ENCODE data around the gene ECT2L. TPM values are rescaled to one million over a fixed set of nuclear protein-coding genes. Genes with fewer than 3 reads are reported as not detected.

The ECT2L gene
- total and polyA plus RNA-seq, 2 of the 4 experiments (the other 2 are of a cell fraction): not detected

DNA sequence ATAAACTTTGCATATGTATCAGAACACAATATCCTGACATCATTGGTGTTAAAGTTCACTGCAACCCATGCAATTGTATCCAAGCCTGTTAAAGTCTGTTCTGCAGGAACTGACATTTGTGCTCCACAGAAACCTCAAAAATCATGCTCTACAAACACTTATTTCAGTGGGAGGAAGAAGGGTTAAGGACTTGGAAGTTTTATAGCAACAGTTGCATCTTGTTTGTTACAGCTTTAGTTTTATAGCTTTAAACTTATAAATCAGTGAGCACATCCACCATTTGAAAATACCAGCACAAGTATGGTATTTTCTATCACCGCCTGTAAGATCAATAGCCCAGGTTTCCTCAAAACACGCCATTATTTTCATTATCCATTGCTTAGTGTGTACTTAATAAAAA, 884 bp downstream of the ECT2L start:
- Histone ChIP-seq H2BK15ac (ENCODE audit: low read depth, low read length) (no peak overlapping the region), H4K8ac (ENCODE audit: low read depth in 2 of 2, low read length in 2 of 2) (no peak overlapping the region), H3K18ac (ENCODE audit: low read depth, low read length) (no peak overlapping the region), H4K20me1 (ENCODE audit: insufficient read depth, low read length) (no peaks in the 10 kb centered on the region), H2BK5ac (ENCODE audit: low read depth, low read length, poor library complexity, severe bottlenecking) (no peak overlapping the region), H2AFZ (replicated peaks; ENCODE audit: low read length, poor library complexity) (no peak overlapping the region), H2AK5ac (ENCODE audit: low read depth, low read length) (no peak overlapping the region), H2BK120ac (ENCODE audit: low read depth, low read length) (no peak overlapping the region), H2AK9ac (replicated peaks; ENCODE audit: low read depth, low read length, poor library complexity) (no peak overlapping the region), H3K27me3 (ENCODE audit: control insufficient read depth, insufficient read depth, low read length) (peaks cover 2% of the 10 kb centered on the region), H3K4me2 (ENCODE audit: low read depth, low read length) (no peak overlapping the region), H3K23ac (ENCODE audit: low read depth, low read length) (no peak overlapping the region), H3K4me3 (ENCODE audit: insufficient read depth, low read depth, low read length) (no peak overlapping the region), H3K27ac (ENCODE audit: insufficient read depth, low read length) (no peak overlapping the region), H2BK20ac (ENCODE audit: low read depth, low read length) (no peak overlapping the region), H3K36me3 (ENCODE audit: control insufficient read depth, insufficient read depth, low read length) (peaks cover 4% of the 10 kb centered on the region), H3K9me1 (ENCODE audit: insufficient read depth, low read length) (0 out of 2 replicates have a peak, but pooled peaks cover 3% of the 10 kb centered on the region), H3K9me3 (ENCODE audit: control insufficient read depth, insufficient read depth, low read length) (no peaks in the 10 kb centered on the region), H3K4ac (ENCODE audit: low read depth, low read length) (no peak overlapping the region), H4K91ac (ENCODE audit: insufficient read depth, low read depth, low read length) (no peak overlapping the region), H3K4me1 (ENCODE audit: control insufficient read depth, insufficient read depth, low read length) (peaks cover 2% of the 10 kb centered on the region; the same call in 1 of the 2 replicates), H3K14ac (replicated peaks; ENCODE audit: low read depth, low read length) (no peak overlapping the region), H3K56ac (ENCODE audit: extremely low read depth, insufficient read depth, low read length) (no peak overlapping the region), H4K5ac (ENCODE audit: low read depth, low read length) (no peak overlapping the region), H3K9ac (ENCODE audit: low read depth, low read length) (no peak overlapping the region), H3K79me1 (ENCODE audit: low read depth in 1 of 2, low read length in 2 of 2) (no peaks in the 10 kb centered on the region)
- DNase-seq (no peak), ATAC-seq (ENCODE audit: low read depth) (no peak)
- intact Hi-C loops (cut with micrococcal nuclease): no loop called here
- in situ Hi-C loops (cut with MboI; ENCODE audit: low sequenced_read_pairs): no loop called here
- ChIA-PET CTCF (no interaction called here), POLR2A (ENCODE audit: unreplicated experiment) (interaction anchor here (0.6 kb wide), 1 partner anchor 32 kb away, joined by 5 read pairs; no protein-coding TSS in a partner anchor)
- BruUV-seq (replicated peaks): no TSS peak
- dilution Hi-C loops (cut with HindIII; ENCODE audit: low sequenced_read_pairs, unreplicated experiment): no loop called here
- no peak for TF ChIP-seq RAD21 (IDR thresholded peaks at IDR 0.05; ENCODE audit: low read length)
- WGBS, 2 experiments (ENCODE audit: extremely low coverage in 2 of 2, insufficient read length in 1 of 2): no CpG with 5 or more reads among the region's 2 CpGs
